Stomach (tissue), 4 donors: ENCODE results near the gene PLXND1.

Source experiments
- CTCF ChIP-seq, 7 experiments: fragments of 450-650 bp in 4 of 7; fragments of 200-600 bp in 3 of 7; sonication (generic) in 3 of 7; IDR thresholded peaks; one replicate each; pipeline ENCODE4 v1.5.1; 2016 to 2019; ENCODE audit warnings: antibody characterized with exemption in 7 of 7, control low read depth in 2 of 7, mild to moderate bottlenecking in 1 of 7
- EP300 ChIP-seq: sonication (generic); formaldehyde crosslinking; IDR thresholded peaks from one replicate; pipeline ENCODE4 v1.6.1; 2017; ENCODE audit warnings: antibody characterized with exemption
- POLR2A ChIP-seq, 4 donors: fragments of 450-650 bp; IDR thresholded peaks; one replicate each; pipeline ENCODE4 v1.6.1; 2016; ENCODE audit warnings: antibody characterized with exemption in 4 of 4, control low read depth in 2 of 4, mild to moderate bottlenecking in 1 of 4, moderate library complexity in 1 of 4
- POLR2AphosphoS5 ChIP-seq, 3 donors: sonication (generic); formaldehyde crosslinking; IDR thresholded peaks; one replicate each; pipeline ENCODE4 v1.6.1; 2016; ENCODE audit warnings: antibody characterized with exemption in 3 of 3

- no peak for TF ChIP-seq POLR2AphosphoS5 (IDR thresholded peaks at IDR 0.05)
- no peak for TF ChIP-seq CTCF (IDR thresholded peaks at IDR 0.05)
- TF ChIP-seq POLR2A (IDR thresholded peaks at IDR 0.05), result no peak
- no peak for TF ChIP-seq EP300
These were observed 1.8 kb upstream of the PLXND1 start for GRCh38 chr3:129608087-129608935.
